HG02642 (cell line): ENCODE results near the gene POLN.

Experiments used
- ATAC-seq: cut with Tn5 transposase; IDR thresholded peaks from one replicate; pipeline ENCODE4 v1.9.1; 2021; ENCODE audit warnings: mild to moderate bottlenecking; ENCODE audit not compliant: unreplicated experiment, poor library complexity

Gene POLN

GRCh38 chr4:2264481-2265041, 22.6 kb upstream of the POLN start:
- ATAC-seq = no peak

- no peak for ATAC-seq
Measured at GRCh38 chr4:2263926-2264321, 22.0 kb upstream of the POLN start.

- no peak for ATAC-seq
Measured at GRCh38 chr4:2262944-2263250, 21.0 kb upstream of the POLN start.

GRCh38 chr4:2262145-2262943, 20.4 kb upstream of the POLN start:
- peak; percentile 90 for ATAC-seq

GRCh38 chr4:2261853-2262144, 19.9 kb upstream of the POLN start, which contains the start of gene MXD4:
TSS of gene MXD4 (minus strand) at chr4:2262109. CDS start at chr4:2261980, 129 bp downstream.
- ATAC-seq = peak; percentile 5

- no peak for ATAC-seq
Measured at GRCh38 chr4:2261110-2261852, 19.4 kb upstream of the POLN start.

GRCh38 chr4:2260344-2261109, 18.6 kb upstream of the POLN start:
- no peak for ATAC-seq

GRCh38 chr4:2259541-2260343, 17.8 kb upstream of the POLN start:
- no peak for ATAC-seq

GRCh38 chr4:2259036-2259540, 17.2 kb upstream of the POLN start:
- ATAC-seq = no peak

- no peak for ATAC-seq
Measured at GRCh38 chr4:2258091-2259035, 16.4 kb upstream of the POLN start.

GRCh38 chr4:2257361-2258081, 15.6 kb upstream of the POLN start:
- no peak for ATAC-seq

GRCh38 chr4:2256781-2257191, 14.9 kb upstream of the POLN start:
- no peak for ATAC-seq

GRCh38 chr4:2256156-2256731, 14.3 kb upstream of the POLN start:
- ATAC-seq = no peak

GRCh38 chr4:2255501-2256155, 13.7 kb upstream of the POLN start:
- no peak for ATAC-seq

GRCh38 chr4:2254665-2255500, 13.0 kb upstream of the POLN start:
- no peak for ATAC-seq
